Uterus (tissue), 2 donors: ENCODE results near the gene ZNF783.

Experiments
- CTCF ChIP-seq, 4 experiments: fragments of 200-600 bp in 2 of 4; fragments of 450-650 bp in 2 of 4; sonication (generic) in 2 of 4; IDR thresholded peaks; one replicate each; pipeline ENCODE4 v1.5.1; 2016 to 2019; ENCODE audit warnings: antibody characterized with exemption in 4 of 4, mild to moderate bottlenecking in 2 of 4, moderate library complexity in 1 of 4
- POLR2A ChIP-seq, 2 donors: fragments of 450-650 bp; IDR thresholded peaks; one replicate each; pipeline ENCODE4 v1.6.1; 2016; ENCODE audit warnings: antibody characterized with exemption in 2 of 2, mild to moderate bottlenecking in 1 of 2, moderate library complexity in 1 of 2

- TF ChIP-seq CTCF (IDR thresholded peaks at IDR 0.05), result no peak
- TF ChIP-seq POLR2A (IDR thresholded peaks at IDR 0.05), result no peak
Observed at GRCh38 chr7:149223176-149223575, 38.8 kb upstream of the ZNF783 start.
